Suppressor macrophage treated with lipopolysaccharide for 1 hour (primary cell): Measurements from ENCODE around the gene NRARP.

Experiments used
- DNase-seq, 3 donors: peaks; one replicate each; pipeline ENCODE4 v3.0.0-alpha.2; 2020 to 2022

The NRARP gene

GRCh38 chr9:137297966-137298365 is 4.1 kb downstream of the NRARP start:
- no peak for DNase-seq

DNA sequence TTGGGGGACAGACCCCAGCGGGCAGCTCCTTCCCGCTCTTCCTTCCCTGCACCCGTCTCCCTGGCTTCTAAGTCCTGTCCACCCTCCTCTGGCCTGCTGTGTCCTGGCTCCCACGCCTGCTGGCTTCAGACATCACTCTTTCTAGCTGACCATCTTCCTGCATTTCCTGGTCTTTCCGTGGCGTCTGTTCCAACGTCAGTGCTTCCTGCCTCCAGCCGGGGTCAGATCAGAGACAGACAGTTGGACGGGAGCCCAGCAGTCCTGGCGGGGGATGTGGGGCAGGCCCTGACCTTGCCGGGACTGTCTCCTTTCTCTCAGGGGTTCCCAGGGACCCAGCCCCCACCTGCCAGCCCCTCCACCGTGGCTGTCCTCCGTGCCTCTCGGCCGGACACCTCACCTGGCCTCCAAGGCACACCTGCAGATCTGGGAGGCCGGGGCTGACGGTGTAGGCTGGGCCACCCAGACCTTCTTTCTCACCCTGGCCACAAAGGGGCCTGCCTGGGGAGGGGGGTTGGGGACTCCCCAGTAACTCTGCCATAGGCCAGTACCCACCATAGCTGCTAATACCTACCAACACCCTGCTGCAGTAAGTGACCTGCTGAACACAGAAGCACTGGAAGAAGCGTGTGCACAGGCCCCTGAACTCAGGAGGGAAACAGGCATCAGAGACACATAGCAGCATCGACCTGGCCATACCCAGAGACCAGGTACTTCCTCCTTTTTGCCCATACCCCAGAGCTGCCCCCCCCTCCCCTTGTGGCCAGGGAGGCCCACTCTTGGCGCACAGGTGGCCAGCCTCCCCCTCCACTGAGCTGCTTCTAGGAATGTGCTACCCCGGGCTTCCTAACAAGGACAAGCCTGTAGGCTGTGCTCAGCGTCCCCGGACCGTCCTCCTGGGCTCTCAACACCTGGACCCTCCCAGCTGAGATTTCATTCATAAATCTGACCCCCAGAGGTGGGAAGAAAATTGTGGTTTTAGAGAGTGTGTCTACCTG is 5.1 kb downstream of the NRARP start:
- DNase-seq: no peak

- DNase-seq: no peak
Measured at GRCh38 chr9:137295849-137296669, 6.0 kb downstream of the NRARP start.

DNA sequence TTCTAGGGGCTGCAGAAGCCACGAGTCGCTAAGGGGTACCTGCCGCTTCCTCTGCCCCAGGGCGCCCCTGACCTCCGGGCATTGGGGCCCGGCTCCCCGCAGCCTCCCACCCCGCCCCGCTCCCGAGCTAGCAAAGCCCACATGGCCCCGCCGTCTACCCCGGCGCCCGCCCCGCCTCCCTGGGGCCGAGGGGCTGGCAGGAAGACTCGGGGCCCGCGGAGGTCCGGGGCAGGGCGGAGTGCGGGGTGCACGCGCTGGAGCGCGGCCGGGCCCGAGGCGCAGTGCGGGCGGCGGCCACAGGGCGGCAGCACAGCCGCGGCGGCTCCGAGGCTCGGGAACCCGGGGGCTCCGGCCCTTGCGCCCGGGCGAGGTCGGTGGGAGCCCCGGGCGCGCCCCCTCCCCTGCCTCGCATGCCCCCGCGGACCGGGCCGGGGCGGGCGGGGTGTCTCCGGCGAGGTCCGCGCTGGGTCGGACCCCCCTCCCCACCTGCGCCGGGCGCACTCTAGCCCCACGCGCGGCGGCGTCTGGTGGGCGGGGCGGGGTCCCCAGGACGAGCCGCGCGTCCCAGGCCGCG is 6.7 kb downstream of the NRARP start:
- peak; percentile 39 to 77 (median 63) for DNase-seq

DNA sequence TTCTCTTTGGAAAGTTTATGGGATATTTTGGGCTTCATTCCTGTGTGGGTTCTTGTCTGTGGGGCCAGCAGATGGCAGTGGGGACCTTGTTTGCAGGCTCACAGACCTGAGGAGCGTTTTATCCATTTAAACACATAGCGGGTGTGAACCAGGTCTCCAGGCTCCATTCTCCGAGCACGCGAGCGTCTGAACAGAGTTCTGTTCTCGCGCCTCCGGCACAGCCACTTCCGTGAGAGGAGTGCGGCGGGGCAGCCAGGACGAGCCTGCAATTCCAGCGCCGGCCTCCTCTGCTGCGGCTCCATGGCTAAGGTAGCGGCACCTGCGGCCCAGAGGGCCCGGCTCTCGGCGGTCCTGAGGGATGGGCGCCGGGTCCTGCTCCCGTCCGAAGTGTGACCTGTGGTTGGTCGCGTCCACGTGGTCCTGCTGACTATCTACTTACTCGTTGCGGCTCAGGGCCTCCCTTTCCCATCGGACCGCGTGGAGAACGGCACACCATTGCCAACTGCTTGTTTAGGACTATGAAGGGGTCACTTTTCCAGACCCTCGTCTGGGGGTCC is 7.3 kb downstream of the NRARP start:
- peak; percentile 33 to 50 (median 47) for DNase-seq

- DNase-seq: peak; percentile 46 to 50 (median 46)
Measured at GRCh38 chr9:137294091-137294680, 7.9 kb downstream of the NRARP start.

DNA sequence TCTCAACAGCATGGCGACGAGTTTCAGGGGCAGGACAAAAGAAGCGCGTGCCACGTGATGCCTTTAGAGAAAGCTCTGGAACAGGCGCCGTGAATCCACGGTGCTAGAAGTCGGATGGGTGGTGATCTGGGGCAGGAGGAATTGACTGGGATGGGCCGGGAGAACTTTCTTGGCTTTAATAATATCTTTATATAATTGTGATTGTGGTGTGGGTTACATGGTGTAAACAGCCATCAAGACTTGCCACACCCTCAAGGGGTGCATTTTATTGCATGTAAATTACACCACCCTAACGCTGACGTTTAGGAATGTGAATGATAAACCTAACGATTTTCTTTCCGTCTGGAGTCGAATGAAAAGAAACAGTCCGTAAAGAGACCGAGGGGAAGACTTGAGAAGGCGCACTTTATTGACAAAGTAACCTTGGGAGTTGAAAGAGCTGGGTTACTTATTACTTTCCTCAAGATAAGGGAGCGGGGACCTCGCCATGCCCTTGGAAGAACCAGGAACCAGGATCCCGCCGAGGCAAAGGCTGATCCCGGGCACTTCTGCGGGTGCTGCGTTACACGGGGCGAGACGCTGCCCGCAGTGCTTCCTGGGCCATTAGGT is 8.5 kb downstream of the NRARP start:
- no peak for DNase-seq

DNA sequence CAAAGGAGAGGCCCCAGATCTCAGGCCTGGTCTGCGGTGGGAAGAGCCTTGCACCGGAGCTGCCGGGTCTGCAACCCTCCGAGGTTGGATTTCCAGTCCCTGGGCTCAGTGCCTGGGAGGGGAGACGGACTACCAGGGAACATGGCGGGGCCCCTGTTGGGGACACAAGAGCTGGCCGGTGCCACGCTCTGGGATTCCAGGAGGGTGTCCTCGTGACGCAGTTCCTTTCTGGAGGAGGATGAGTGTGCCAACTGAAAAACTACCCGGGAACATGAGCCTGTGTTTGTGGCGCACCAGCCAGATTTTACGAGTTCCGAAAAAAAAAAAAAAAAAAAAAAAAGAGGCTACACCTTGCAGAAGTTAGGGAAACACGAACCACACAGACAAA is 9.0 kb downstream of the NRARP start:
- no peak for DNase-seq

- peak; percentile 43 to 59 (median 45) for DNase-seq
Measured at GRCh38 chr9:137286975-137287383, 15.1 kb downstream of the NRARP start.

GRCh38 chr9:137281345-137282116 is 20.5 kb downstream of the NRARP start:
- DNase-seq: no peak

DNA sequence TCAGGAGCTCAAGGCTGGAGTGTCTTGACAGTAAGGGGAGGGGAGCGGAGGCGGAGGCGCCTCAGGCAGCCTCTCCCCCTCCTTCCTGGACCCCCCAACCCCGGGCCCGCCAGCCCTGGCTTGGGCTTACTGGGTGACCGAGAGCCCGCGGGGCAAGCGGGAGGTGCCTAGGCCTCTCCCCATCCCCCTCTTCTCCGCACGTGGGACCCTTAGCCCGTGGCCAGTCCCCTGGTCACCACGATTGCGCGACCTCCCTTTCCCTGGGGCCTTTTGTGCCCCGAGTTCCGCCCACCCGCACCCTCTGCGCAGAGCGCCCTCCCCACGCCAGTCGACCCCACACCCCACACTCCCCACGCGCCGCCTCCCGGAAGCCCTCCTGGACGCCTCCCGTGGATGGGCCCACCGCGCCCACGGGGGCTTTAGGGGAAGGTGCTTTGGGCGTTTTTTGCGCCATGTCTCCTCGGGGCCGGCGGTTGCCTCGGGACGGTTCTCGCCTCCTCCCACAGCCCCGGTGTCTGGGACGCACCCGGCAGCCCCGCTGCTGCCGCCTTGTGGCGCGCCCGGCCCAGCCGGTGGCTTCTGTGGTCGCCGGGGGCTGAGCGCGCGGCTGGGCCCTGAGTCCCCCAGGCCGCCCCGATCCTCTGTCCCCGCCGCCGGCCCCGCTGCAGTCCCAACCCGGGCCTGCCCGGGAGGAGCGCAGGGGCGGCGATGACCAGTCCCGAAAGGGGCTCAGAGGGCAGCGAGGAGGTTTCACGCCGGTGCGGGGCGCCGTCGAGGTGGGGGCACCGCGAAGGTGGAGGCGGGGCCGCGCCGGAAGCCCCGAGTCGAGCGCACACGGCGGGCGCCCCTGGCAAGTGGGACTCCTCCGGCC is 21.4 kb downstream of the NRARP start:
- peak; percentile 27 to 57 (median 46) for DNase-seq

DNA sequence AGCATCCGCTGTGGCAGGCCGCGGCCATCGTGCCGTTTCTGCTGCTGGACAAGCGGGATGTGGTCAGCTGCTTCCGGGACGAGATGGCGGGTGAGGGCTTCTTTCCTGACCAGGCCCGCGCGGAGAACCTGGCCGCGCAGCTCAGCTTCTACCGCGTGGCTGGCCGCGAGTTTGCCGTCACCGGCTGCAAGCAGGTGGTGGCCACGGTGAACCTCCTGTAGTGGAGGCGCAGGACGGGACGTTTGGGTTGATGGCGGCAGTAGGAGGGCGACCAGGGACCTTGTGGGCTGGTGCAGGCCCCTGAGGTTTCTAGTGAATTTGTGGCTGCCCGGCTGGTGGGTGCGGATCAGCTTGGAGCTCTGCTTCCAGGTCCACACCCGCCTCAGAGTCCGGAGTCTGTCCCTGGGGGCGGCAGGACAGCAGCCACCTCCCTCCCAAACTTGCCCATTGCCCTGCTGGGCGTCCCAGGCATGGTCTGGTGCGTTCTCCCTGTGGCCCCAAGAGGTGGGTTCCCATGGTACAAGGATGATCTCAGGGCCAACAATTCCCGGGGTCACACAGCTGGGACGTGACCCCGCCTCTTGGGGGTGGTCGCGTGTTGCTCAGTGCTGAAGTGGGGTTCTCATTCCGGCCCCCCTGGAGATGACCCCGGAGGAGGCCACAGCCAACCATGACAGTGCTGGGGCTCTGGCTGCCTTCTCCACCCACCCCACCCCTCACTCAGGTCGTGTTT is 22.2 kb downstream of the NRARP start:
- DNase-seq: no peak

GRCh38 chr9:137278721-137279711 is 23.1 kb downstream of the NRARP start:
- no peak for DNase-seq

DNA sequence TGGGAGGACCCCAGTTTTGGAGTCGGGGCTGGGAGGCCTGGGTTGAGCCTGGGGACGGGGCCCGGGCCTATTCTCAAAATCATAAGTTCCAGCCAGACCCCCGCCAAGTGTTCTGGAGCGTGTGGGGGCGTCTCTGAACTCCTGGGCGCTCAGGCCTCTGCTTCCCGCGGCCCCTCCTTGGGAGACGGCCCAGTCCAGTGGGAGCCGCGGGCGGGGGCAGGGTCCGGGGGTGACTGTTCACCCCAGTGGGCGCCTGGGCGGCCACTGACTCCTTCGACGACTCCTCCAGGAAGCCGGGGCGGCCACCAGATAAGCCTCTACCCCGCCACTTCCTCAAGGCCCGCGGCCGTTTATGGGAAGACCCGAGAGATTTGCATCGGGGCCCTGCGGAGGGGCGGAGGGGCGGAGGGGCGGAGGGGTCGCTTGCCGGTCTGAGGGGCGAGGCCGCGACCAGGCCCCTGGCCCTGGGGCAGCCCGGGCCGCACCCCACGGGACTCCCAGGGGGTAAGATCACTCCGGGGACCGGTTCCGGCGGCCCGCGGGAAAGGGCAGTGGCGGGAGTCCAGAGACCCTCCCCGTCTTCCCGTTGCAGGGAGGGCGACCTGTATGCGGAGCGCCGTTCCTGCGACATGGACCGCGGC is 23.9 kb downstream of the NRARP start:
- DNase-seq: peak; percentile 66 to 77 (median 68)

DNA sequence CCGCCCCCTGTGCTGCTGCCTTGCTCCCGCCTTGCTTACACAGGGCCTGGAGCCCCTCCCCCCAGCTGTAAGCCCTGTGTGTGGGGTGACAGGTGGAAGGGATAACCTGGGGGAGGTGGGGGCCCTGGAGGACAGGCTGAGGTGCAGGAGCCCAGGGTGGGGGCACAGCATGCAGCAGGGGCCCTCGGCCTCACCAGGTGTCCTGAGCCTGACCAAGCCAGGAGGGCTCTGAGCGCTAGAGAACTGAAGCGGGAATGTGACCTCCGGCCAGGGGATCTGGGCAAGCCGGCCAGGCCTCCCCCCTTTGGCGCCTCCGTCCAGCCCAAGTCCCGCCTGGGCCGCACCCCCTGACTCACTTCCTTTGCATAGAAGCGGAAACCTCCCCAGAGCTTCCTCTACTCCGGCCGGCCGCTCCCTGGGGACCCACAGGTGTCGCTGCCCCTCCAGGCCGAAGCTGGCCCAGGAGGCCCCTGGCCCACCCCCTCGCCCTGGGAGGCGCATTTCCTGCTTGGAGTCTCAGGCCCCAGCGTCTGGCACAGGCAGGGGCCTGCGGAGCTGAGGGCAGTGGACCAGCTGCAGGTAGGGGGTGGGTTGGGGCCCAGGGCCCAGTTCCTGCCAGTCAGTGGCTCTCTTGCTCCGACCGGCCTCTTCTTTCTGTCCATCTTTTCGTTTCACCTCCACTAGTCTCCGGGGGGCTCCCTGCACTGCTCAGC is 24.6 kb downstream of the NRARP start, which contains the start of gene TOR4A:
TSS of gene TOR4A (plus strand) at position 398 of the 713 bp plus-strand sequence. CDS start 964 bp downstream, outside the sequence.
- DNase-seq: peak; percentile 89 to 94 (median 90)

- DNase-seq: peak in 2 of 3 donors; percentile 20 to 22
Measured at GRCh38 chr9:137276473-137277328, 25.4 kb downstream of the NRARP start.
